RKO (cell line): ENCODE measurements around the gene MOV10L1.
"Not testable (repeated sequence)": the region's sequence is repeated elsewhere in the genome, so short reads cannot be mapped to it uniquely, and the experiment has no call there.

Experiments
- DNase-seq: peaks from one replicate; pipeline ENCODE4 v3.0.0-alpha.2; 2016; ENCODE audit warnings: low spot score

Gene MOV10L1

DNA sequence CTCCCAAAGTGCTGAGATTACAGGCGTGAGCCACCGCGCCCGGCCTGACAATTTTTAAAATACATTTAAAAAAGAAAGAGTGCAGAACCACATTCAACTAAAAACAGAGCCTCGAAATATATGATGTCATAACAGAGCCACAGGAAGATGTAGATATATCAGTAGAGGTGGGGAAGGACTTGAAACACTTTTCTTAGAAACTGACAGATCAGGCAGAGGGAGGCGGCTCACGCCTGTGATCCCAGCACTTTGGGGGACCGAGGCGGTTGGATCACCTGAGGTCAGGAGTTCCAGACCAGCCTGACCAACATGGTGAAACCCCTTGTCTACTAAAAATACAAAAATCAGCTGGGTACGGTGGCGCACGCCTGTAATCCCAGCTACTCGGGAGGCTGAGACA, 11.6 kb upstream of the MOV10L1 start:
- DNase-seq, result no peak

DNA sequence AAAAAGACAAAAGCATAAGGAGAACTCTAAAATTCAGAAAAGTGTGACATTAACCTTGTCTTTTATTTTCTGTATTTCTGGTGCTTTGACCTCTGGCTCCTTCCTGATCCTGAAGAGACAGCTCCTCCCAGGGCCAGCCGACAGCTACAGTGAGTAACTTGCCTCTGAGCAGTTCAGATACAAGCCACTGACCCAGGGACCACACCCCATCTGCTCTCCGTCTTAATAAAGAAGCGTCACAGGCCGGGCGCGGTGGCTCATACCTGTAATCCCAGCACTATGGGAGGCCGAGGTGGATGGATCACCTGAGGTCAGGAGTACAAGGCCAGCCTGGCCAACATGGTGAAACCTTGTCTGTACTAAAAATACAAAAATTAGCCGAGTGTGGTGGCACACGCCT, 11.0 kb upstream of the MOV10L1 start:
- no peak for DNase-seq

DNA sequence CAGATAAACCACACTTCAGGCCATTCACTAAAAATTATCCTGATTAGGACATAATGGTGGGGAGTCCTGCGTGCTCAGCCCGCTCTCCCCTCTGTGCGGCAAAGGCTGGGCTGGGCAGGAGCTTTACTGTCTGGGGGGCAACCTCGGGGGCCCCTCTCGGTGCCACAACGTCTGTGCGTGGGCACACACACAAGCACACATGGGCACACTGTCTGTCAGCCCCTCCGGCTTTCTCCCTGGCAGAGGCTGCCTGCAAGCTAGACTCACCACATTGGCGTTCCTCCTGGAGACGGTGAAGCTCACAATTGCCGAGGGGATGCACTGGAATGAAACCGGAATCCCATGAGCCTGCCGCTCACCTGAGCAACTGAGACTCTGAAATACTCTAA, 9.7 kb upstream of the MOV10L1 start:
- no peak for DNase-seq

DNA sequence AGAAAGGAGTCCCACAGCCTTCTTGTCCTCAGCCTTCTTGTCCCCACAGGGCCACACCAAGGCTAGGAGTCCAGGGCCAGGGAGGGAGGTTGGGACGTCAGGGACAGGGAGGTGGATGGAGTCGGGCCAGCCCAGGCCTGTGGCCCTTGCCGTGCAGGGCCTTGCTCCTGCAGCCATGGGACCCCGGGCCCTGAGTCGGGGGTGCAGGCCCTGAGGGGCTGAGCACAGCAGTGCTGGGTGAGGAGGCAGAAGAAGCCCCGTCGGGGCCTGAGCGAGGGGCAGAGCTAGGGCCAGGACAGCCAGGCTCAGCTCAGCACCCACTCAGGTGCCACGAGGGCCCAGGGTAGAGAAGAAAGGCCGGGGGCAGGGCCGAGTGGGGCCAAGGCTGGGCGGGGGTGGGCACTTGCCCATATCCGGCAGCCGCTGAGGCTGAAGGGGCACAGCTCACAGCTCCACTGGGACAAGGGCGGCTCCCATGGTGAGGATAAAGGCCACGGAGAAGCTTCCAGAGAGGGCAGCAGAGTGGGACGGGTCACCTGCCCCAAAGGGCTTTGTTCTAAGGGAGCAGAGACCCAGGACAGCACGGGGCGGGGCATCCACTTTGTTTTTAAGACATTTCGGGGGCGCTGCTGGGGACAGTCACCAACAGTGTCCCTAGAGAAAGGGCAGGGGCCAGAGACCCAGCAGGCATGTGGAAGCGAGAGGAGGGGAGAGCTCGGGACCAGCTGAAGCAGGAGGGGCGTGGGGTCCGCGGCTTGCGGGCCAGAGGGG, 8.2 kb upstream of the MOV10L1 start:
- DNase-seq, result no peak

DNA sequence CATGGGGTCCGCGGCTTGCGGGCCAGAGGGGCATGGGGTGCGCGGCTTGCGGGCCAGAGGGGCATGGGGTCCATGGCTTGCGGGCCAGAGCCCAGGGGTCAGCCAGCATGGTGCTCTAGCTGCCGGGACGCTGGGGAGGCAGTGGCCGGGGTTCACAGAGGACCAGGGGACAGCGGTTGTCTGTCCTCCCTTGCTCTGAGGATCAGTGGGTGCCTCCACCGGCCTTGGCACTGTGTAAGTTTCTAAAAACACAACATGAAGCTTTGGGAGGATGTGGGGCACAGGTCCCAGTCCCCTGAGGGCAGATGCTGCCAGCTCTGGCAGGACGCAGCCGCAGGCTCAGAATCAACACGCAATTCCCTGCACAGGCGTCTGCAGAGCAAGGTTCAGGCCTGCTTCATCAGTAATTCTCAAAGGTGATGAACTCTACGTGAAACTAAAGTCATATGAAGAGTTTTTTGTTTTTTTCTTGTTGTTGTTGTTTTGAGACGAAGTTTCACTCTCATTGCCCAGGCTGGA, 7.5 kb upstream of the MOV10L1 start:
- no peak for DNase-seq

DNA sequence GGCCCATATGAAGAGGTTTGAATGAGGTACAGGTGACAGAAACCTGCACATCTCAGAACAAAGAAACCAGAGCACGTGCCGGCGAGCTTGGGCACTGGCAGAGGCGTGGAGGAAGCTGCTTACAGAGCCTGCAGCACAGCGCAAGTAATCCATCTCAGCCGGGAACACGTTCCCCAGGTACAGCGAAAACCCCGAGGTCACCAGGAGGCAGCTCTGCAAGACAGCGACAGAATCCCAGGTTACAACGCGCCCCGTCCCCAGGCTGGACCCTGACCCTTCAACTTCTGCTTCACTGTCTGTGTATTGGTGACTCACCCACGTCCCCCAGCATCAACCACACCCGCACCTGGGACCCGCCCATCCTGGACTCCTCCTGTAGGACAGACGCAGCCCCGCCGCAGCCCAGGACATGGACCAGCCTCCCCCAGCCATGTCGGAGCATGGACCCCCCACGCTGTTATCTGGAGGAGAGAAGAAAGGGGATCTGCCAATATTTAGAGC, 6.8 kb upstream of the MOV10L1 start:
- DNase-seq, result no peak

DNA sequence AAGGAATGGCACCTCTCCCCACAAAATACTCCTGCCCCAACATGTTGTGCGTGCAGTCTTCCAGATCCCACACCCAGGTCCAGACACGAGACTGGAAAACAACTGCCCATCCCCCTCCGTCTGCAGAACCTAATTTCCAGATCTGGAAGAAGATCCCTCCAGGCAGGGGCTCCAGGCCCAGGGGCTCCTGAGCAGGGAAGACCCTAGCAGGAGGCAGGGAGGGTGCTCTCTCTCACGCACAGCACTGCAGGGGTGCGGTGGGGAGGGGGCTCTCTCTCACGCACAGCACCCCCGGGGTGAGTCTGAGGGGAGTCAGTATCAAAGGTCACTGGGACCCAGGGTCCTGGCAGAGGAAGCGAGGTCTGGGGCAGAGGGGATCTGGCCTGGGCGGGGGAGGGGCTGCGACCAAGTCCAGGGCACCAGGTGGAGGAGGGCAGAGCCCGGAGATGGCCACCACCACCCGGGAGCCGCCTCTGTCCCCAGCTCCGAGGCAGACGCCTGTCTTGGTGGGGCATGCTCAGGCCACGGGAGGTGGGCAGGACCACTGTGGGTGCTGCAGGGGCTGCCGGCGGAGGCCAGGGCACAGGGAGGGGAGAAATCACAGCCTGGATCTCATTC, 6.2 kb upstream of the MOV10L1 start:
- no peak for DNase-seq

DNA sequence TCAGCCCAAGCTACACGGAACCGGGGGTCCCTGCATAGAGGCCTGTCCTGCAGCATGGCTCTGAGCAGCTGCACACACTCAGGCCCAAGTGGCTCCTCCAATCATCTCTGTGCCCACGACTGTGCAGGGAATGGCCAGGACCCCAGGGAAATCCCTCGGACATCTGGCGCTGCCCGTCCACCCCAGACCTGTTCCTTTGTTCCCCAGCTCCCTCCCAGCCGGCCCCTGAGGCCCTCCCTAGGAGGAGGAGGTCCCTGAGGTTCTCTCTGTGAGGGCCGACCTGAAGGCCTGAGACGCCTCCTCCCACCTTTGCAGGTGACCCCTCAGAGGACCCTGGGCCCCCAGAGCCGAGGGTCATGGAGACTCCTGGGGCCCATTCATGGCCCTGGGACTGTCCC, 5.7 kb upstream of the MOV10L1 start:
- no peak for DNase-seq

DNA sequence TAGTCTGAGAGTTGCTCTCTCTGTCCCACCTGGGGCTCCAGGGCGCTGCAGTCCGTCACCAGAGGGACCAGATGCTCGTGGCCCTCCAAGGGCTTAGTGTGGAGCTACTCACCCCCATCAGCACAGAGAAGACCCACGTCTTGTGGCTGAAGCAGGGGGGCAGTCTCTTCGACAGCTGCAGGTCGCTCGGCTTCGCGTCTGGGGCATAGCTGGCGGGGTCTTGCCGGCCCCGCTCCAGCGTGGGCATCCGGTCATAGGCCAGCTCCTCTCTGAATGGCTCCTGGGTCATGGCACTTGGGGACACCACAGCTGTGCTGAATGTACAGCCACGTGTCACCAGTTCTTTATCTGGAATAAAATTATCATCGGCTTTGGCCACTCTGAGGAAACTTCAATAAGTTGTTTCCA, 5.2 kb upstream of the MOV10L1 start:
- DNase-seq, result no peak

DNA sequence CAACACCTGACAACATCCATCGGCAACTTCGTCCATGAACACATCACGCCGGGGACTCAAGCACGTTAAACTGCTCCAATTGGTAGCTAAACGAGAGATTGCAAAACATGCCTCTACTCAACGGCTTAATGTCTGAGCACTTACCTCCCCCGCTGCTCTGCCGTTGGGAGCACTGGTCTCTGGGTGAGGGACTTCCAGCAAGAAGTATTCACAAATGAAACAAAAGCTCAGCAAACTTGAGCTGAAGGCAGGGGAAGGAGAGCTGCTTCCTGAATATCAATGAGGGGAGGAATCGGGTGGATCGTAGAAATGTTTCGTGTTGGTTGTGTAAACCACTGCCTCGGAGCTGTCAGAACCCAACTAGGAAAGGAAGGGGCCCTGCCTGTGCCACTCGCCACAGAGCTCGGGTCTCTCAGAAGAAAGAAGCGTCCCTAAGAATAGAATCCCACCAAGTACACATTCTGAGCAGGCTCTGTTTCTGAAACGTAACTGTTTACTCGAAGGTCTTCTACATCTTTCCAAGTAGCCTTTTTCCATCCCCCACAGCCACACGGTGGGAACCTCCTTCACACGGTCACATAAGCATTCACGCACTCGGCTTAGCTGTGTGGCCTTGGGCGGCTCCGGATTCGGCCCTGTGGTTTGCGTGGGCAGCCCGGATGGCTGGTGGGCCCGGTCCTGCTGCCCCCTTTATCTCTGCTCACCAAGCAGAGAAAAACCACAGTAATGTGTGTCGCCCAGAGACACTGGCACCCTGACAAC, 4.4 kb upstream of the MOV10L1 start, which contains the start of gene MLC1:
TSS of gene MLC1 (minus strand) at position 216 of the 762 bp plus-strand sequence. CDS start 524 bp downstream, outside the sequence.
- DNase-seq, result no peak

DNA sequence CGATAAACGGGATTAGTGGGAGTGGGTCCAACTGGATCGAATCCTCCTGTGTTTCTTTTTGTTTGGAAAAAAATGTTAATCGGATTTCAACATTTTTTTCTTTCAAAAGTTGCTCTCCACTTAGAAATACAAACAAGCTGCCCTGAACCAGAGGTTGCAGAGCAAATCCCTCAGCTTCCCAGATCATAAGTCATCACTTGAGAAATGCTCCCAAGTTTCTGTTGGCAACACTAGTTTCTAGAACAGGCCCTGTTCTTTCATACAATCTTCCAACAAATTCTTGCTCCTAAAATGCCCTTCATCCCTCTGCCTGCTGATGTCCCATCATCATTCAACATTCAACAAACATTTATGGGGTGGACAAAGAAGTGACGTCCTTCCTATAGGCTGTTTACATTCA, 3.3 kb upstream of the MOV10L1 start:
- no peak for DNase-seq

DNA sequence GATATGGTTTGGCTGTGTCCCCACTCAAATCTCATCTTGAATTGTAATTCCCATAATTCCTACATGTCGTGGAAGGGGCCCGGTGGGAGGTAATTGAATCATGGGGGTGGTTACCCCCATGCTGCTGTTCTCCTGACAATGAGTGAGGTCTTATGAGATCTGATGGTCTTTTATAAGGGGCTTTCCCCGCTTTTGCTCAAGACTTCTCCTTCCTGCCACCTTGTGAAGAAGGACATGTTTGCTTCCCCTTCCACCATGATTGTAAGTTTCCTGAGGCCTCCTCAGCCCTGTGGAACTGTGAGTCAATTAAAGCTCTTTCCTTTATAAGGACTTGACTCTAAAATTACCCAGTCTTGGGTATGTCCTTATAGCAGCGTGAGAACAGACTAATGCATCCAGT, 2.8 kb upstream of the MOV10L1 start:
- DNase-seq, result not testable (repeated sequence)

DNA sequence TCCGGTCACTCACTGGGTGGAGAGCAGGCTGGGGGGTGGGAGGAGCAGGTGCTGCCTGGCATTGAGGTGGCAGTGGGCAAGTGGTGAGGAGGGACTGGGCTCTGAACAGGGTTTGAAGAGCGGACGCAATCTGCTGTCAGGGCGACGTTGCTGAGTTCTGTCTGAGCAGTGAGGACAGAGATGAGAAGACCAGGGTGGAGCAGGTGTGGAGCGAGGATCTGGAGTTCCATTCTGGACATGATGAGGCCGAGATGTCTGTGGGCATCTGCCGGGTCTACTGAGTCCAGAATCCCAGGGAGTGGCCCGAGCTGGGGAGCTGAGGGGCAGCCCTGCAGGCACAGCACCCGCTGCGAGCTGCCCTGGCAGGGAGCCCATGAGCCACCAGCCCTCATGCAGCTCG, 2.2 kb upstream of the MOV10L1 start:
- DNase-seq, result no peak

DNA sequence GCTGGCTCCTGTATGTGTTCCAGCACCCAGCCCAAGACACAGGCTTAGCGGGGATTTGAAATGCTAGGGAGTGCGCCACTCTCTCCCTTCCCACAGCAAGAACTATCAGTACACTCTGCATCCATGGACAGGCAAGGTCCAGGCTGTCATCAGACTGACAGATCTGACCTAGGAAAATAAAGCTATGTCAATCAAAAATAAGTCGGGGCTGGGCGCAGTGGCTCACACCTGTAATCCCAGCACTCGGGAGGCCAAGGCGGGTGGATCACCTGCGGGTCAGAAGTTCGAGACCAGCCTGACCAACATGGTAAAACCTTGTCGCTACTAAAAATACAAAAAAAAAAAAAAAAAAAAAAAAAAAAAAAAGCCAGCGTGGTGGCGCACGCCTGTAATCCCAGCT, 1.7 kb upstream of the MOV10L1 start:
- no peak for DNase-seq

DNA sequence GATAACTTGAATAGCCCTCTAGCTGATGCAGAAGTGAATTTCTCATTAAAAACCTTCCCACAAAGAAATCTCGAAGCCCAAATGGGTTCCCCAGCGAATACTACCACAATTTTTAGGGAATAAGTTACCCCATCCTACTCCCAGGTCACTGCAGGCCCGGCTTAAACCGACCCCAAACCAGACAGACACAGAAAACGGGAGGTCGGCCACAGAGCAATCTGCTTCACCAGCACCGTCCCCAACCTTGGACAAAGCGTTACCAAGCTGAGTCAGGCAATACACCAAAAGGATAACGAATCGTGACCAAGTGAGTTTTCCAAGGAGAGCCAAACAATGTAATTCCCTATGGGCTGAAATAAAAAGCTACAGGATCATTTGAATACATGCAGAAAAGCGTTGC, 575 bp upstream of the MOV10L1 start:
- no peak for DNase-seq

DNA sequence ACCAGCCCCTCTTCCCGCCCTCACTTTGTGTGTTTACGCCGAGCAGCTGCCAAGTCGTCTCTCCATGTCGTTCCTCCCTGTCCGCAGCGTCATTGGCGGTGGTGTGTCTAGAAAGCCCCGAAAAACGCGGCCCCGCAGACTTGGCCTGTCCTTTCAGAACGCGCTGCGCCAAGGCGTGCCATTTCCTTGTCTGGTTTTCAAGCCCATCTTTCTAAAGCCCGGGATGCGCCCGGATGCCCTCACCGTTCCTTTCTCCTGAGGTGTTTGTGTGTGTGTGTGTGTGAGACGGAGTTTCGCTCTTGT, 557 bp downstream of the MOV10L1 start:
- DNase-seq, result no peak

DNA sequence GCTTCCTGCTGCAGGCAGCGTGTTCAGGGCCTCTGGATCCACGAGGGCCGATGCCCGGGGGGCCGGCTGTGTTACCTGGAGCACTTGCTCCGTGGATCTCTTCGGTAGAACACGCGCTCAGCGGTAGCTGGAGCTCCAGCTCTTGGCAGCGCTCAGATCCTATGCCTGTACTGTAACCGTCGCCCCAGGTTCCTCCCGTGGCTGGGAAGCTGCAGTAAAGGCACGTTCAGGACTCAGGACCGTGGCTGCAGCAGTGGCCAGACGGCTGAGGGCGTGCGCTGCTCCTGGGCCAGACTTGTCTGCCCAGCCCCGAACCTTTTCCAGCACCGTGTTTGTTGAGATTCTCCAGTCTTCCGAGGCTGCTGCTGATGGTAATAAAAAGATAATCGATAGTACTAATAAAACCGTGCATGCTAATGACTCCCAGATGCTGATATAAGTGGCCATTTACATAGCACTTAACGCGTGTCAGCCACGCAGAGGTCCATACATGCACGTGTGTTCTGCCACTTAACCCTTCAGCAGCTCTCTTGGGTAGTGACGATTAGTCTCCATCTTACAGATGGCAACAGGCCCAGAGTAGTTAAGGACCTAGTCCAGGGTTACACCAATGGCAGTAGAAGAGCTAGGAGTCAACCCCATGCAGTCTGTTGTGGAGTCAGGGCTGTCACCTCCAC, 1.4 kb downstream of the MOV10L1 start:
- no peak for DNase-seq

DNA sequence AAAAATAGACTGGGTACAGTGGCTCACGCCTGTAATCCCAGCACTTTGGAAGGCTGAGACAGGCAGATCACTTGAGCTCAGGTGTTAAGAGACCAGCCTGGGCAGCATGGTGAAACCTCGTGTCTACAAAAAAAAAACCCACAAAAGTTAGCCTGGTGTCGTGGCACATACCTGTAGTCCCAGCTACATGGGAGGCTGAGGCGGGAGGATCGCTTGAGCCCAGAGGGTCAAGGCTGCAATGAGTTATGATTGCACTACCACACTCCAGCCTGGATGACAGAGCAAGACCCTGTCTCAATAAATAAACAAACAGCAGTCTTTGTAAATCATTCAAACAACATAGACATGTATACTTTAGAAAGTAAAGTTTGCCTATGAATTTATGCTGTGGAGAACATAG, 2.5 kb downstream of the MOV10L1 start:
- DNase-seq, result no peak

DNA sequence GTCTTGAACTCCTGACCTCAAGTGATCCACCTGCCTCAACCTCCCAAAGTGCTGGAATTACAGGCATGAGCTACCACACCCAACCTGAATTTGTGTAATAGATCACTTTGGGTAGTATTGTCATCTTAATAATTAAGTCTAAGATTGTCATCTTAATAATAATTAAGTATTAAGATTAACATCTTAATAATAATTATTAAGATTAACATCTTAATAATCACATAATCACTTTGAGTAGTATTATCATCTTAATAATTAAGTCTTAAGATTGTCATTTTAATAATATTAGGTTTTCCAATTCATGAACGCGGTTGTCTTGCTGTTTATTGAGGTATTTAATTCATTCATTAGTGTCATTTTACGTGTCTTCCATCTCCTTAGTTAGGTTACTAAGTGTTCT, 8.2 kb downstream of the MOV10L1 start:
- DNase-seq, result no peak

DNA sequence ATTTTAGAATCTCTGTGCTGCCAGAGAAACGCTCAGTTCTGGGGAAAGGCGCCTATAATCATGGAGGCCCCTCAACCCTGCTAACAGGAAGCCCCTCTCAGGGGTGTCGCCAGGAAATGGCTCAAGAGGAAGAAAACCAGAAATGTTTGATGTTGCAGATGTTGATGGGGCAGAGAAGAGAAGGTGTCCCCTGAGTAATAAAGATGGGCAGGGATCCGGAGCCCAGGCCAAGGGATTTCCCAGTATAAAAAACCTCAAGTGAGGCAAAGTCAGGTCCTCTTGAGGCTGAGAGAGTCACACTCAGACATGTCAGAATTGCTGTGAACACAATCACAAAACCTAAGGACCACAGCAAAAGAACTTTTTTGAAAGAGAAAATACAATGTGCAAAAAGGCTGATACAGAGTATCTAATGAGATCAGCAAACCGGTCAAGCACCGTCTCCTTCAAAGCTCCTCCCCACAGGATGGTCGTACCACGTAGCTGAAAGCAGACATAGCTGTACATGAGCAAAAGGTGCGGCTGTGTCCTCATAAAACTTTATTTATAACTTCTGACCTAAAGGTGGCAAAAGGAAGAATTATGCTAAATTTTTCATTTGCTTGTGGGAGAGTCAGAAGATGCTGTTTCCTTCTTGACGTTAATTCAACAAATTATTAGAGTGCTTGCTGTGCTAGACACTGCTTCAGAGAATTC, 12.2 kb downstream of the MOV10L1 start:
- no peak for DNase-seq

DNA sequence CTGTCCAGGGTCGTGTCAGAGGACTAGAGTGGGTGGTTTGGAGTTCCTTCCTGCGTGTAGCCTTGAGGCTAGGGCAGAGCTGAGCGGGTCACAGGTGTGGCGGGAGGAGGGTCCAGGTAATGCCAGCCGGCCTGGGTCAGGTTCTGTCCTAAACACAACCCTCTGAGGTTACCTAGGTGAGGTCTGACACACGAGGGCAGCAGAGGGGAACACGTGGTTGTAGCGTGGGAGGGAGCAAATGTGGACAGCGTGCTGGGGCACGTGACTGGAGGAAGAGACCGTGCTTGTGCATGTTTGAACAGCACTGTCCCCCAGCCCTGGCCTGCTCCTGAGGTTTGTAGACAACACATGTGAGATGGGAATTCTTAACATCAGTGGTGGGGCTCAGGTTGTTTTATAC, 13.1 kb downstream of the MOV10L1 start:
- no peak for DNase-seq

DNA sequence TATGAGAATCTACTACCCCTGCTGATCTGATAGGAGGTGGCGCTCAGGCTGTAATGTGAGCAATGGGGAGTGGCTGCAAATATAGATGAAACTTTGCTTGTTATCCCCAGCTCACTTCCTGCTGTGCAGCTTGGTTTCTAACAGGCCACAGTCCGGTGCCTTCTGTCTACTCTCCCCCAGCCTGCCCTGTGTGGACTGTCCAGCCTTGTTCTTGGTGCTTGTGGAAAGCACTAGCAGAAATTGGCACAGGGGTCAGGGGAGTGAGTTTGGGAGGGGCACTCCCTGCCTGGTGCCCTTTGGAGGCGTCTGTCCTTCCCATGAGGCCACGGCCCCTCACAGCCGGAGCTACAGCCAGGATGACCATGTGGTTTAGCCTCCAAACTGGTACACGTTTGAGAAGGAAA, 14.3 kb downstream of the MOV10L1 start:
- DNase-seq, result no peak
